HG02623 (cell line): ENCODE measurements around the gene OR6C65.
"Not testable (repeated sequence)": the region's sequence is repeated elsewhere in the genome, so short reads cannot be mapped to it uniquely, and the experiment has no call there.

Experiments
- ATAC-seq: cut with Tn5 transposase; IDR thresholded peaks from one replicate; pipeline ENCODE4 v1.9.1; 2021; ENCODE audit warnings: moderate library complexity; ENCODE audit not compliant: unreplicated experiment

Gene OR6C65

DNA sequence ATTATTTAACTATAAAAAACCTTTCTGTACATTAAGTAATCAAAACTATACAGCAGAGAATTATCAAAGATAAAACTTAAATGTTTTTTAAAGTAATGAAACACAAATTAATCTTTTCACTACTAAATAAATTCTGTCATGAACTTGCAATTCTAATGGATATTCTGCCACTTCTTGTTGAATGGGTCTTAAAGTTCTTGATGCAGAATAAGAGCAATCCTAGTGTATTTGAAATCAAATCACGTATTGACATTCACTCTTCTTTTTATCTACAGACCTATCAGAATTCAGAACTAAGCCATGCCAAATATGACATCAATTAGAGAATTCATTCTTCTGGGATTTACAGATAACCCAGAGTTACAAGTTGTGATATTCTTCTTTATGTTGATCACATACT is at the start of gene OR6C65:
Gene OR6C65, plus strand, starts transcription at position 301 of the 400 bp plus-strand sequence. Its CDS starts 0 bp downstream, at position 301.
- ATAC-seq, result no peak

DNA sequence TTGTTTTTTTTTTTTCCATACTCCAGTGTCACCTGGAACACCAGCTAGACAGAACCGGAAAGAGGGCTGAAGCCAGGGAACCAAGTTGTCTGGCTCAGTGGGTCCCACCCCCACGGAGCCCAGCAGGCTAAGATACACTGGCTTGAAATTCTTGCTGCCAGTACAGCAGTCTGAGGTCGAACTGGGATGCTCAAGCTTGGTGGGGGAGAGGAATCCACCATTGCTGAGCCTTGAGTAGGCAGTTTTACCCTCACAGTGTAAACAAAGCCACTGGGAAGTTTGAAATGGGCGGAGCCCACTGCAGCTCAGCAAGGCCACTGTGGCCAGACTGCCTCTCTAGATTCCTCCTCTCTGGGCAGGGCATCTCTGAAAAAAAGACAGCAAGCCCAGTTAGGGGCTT is 45.0 kb upstream of the OR6C65 start:
- ATAC-seq, result not testable (repeated sequence)

DNA sequence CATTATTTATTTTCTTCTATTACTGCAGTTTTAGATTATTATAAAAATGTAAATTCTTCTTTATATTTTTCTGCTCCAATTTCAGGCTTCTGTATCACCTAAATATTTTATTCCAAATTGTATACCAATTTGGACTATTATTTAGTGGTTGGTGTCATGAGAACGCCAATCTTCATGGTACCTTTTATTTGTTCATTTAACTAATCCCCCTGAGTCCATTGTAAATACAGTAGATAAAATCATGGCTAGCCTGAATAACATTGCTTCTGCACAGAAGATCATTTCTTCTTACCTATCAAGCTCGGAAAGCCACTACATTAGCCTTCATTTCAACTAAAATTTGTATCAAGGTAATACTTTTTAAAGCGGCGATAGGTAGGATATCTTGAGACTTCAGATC is 37.7 kb upstream of the OR6C65 start, which contains the start of gene OR6C75:
Gene OR6C75, plus strand, starts transcription at position 301 of the 400 bp plus-strand sequence. CDS start 2,136 bp downstream, outside the sequence.
- ATAC-seq, result no peak

- no peak for ATAC-seq
Observed at GRCh38 chr12:55365086-55365485, 35.2 kb upstream of the OR6C65 start.

GRCh38 chr12:55372521-55372920 is 27.8 kb upstream of the OR6C65 start:
- ATAC-seq, result no peak

DNA sequence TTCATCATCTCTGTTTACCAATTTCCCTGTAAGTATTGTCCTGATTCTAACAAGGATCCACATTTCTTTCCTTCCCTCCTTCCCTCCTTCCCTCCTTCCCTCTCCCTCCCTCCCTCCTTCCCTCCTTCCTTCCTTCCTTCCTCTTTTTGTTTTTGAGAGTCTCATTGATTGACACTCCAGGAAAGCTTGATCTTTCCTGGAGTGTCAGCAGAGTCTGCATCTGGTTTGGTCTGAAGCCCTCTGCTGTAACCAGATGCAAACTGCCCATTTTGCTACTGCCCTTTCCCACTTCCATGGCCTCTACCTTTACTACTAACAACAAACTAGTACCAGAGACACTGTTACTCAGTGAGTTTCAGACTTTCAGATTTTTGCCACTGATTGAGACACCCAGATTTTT is 14.4 kb upstream of the OR6C65 start:
- no peak for ATAC-seq

GRCh38 chr12:55392032-55392795 is 8.1 kb upstream of the OR6C65 start:
- no peak for ATAC-seq

GRCh38 chr12:55396326-55396725 is 4.0 kb upstream of the OR6C65 start:
- no peak for ATAC-seq

DNA sequence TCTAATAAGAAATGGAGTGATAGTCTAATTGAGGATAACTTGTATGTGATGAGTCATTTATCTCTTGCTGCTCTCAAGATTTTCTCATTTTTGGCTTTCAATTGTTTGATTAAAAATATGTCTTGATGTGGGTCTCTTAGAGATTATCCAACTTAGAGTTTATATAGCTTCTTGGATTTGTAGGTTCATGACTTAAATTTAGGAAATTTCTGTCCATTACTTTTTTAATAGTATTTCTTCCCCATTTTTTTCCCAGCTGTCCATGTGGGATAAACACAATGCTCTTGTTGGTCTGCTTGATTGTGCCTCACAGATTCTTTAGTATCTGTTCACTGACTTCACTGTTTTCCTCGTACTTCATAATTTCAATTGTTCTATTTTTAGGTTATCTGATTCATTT is 7.5 kb downstream of the OR6C65 start:
- ATAC-seq, result no peak

DNA sequence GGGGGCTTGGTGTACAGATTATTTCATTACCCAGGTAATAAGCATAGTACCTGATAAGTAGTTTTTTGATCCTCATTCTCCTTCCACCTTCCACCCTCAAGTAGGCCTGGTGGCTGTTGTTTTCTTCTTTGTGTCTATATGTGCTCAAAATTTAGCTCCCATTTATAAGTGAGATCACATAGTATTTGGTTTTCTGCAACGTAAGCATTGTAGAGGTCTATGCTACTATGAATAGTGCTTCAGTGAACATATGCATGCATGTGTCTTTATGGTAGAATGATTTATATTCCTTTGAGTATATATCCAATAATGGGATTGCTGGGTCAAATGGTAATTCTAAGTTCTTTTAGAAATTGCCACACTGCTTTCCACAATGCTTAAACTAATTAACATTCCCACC is 8.8 kb downstream of the OR6C65 start:
- not testable (repeated sequence) for ATAC-seq

DNA sequence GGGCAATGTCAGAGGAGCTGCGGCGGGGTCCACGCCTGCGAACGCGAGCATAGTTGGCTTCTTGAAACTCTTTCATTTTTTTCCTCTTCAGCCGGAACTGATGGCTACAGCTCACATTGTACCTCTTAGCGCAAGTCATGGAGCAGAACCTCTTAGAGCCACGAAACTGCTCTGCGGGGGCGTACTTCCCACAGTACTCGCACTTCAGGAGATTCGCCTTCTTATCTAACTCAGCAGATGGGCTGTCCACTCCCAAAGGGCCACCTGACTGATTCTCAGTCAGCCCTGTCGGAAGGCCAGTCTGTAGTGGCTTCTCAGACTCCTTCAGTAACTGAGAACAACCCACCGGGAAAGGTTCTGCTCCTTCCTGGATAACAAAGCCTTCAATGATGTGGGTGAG is 11.8 kb downstream of the OR6C65 start:
- not testable (repeated sequence) for ATAC-seq

- not testable (repeated sequence) for ATAC-seq
Observed at GRCh38 chr12:55413498-55414388, 13.4 kb downstream of the OR6C65 start.

GRCh38 chr12:55414396-55414823 is 14.1 kb downstream of the OR6C65 start:
- ATAC-seq, result not testable (repeated sequence)

DNA sequence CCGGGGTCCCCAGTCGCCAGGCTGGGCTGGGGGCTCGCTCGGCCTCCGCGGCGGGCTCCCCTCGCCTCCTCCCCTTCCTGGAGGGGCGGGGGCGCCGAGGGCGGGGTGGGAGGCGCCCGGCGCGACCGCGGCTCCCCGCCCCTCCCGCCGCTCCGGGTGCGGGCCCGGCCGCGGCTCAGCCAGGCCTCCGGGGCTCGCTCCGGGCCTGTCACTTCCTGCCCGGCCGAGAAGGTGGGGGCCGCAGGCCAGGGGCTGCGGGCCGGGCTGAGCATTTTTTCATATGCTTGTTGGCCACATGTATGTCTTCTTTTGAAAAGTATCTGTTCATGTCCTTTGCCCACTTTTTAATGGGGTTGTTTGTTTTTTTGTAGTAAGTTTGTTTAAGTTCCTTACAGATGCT is 14.6 kb downstream of the OR6C65 start:
- not testable (repeated sequence) for ATAC-seq

DNA sequence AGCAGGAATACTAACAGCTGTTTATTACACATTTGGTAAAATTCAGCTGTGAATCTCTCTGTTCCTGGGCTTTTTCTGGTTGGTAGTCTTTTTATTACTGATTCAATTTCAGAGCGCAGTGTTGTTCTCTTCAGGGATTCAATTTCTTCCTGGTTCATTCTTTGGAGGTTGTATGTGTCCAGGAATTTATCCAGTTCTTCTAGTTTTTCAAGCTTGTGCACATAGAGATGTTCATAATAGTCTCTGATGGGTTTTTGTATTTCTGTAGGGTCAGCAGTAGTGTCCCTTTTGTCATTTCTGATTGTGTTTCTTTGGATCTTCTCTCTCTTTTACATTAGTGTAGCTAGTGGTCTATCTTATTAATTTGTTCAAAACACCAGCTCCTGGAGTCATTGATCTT is 16.6 kb downstream of the OR6C65 start:
- no peak for ATAC-seq

DNA sequence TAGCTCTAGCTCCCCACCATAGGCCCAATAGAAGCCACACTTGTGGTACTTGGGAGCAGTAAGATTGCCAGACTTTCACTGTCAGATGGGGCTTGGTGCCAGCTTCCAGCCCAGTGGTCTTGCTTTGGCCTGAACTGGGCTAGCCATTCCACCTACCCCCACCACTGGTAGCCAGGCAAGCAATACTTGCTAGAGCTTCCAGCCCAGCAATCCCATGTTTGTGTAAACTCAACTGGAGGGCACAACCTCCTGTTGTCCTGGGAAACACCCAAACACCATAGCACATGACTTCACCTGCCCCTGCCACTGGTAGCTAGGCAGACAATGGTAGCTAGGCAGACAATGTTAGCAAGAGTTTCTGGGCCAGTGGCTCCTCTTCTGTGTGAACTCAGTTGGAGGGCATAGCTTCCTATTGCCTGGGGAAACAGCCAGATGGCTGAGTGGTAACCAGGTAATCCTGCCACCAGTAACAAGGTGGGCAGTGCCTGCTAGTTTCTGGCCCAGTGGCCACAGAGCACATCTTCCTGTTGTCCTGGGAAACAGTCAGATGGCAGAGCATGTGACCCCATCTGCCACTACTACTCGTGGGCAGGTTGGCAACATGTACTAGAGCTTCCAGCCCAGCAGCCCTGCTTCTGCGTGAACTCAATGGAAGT is 20.1 kb downstream of the OR6C65 start:
- no peak for ATAC-seq

GRCh38 chr12:55425954-55426353 is 25.6 kb downstream of the OR6C65 start, which contains the start of gene OR6C76:
OR6C76 (plus strand) TSS chr12:55426254; CDS start chr12:55426254, 0 bp downstream.
- ATAC-seq, result no peak

- ATAC-seq, result no peak
Observed at GRCh38 chr12:55428331-55429243, 28.3 kb downstream of the OR6C65 start.

GRCh38 chr12:55441233-55441632 is 40.9 kb downstream of the OR6C65 start:
- not testable (repeated sequence) for ATAC-seq

GRCh38 chr12:55443776-55444175 is 43.4 kb downstream of the OR6C65 start, which contains the start of gene OR6C2:
OR6C2 (plus strand) TSS chr12:55444076; CDS start chr12:55452214, 8,138 bp downstream.
- ATAC-seq, result no peak
